Tibial artery (tissue), 4 donors: ENCODE measurements around the gene CAPN2.

ENCODE experiments used
- DNase-seq, 2 donors: peaks; one replicate each; pipeline ENCODE4 v3.0.0-alpha.2; 2019
- H3K27ac ChIP-seq, 2 donors: fragments of 200-600 bp; sonication (generic) in 1 of 2; 1 replicate in 1 of 2; 2 replicates in 1 of 2; pipeline ENCODE4 v1.5.1; 2018 to 2019; ENCODE audit warnings: mild to moderate bottlenecking in 1 of 2
- H3K27me3 ChIP-seq, 2 donors: fragments of 200-600 bp; sonication (generic) in 1 of 2; one replicate each; pipeline versions ENCODE4 v1.5.1 to v1.6.0; 2016 to 2019
- H3K36me3 ChIP-seq, 3 donors: fragments of 200-600 bp; sonication (generic) in 2 of 3; one replicate each; pipeline ENCODE4 v1.5.1; 2016 to 2019; ENCODE audit warnings: mild to moderate bottlenecking in 2 of 3
- H3K4me1 ChIP-seq, 4 donors: fragments of 200-600 bp; sonication (generic) in 2 of 4; 1 replicate in 3 of 4; 2 replicates in 1 of 4; pipeline ENCODE4 v1.5.1; 2016 to 2019
- H3K4me3 ChIP-seq, 2 donors: fragments of 200-600 bp; sonication (generic) in 1 of 2; 1 replicate in 1 of 2; 2 replicates in 1 of 2; pipeline ENCODE4 v1.5.1; 2018 to 2019; ENCODE audit warnings: mild to moderate bottlenecking in 2 of 2
- H3K9me3 ChIP-seq, 3 donors: fragments of 200-600 bp; sonication (generic) in 1 of 3; one replicate each; pipeline ENCODE4 v1.5.1; 2016 to 2019
- CTCF ChIP-seq, 2 experiments: fragments of 200-600 bp in 1 of 2; fragments of 450-650 bp in 1 of 2; IDR thresholded peaks; one replicate each; pipeline ENCODE4 v1.5.1; 2017 to 2019; ENCODE audit warnings: antibody characterized with exemption in 2 of 2, mild to moderate bottlenecking in 1 of 2, moderate library complexity in 1 of 2
- intact Hi-C: fragments of 100-400 bp; cut with DNase I; formaldehyde crosslinking; loops from one replicate; pipeline ENCODE4 v1.15.0; 2023; ENCODE audit warnings: low total_unique reads

Gene CAPN2

GRCh38 chr1:223772771-223773160 is 60.4 kb downstream of the CAPN2 start:
- intact Hi-C loops, result no loop called here
- Histone ChIP-seq H3K4me1 (peaks cover 0 to 52% (median 14%) of the 10 kb centered on the region in 4 donors), H3K27ac (peak overlapping the region; percentile 59 to 65), H3K9me3 (no peaks in the 10 kb centered on the region), H3K27me3 (no peaks in the 10 kb centered on the region), H3K4me3 (no peak overlapping the region), H3K36me3 (peaks cover 50 to 89% (median 59%) of the 10 kb centered on the region in 3 donors)
- no peak for DNase-seq
- TF ChIP-seq CTCF (IDR thresholded peaks at IDR 0.05), result no peak

GRCh38 chr1:223774134-223774814 is 61.9 kb downstream of the CAPN2 start:
- Histone ChIP-seq H3K27me3 (no peaks in the 10 kb centered on the region), H3K9me3 (no peaks in the 10 kb centered on the region), H3K27ac (peak overlapping the region in 1 of 2 donors; percentile 65), H3K4me1 (peaks cover 0 to 52% (median 14%) of the 10 kb centered on the region in 4 donors), H3K4me3 (no peak overlapping the region), H3K36me3 (peaks cover 57 to 97% (median 65%) of the 10 kb centered on the region in 3 donors)
- DNase-seq, result no peak
- TF ChIP-seq CTCF (IDR thresholded peaks at IDR 0.05), result no peak
- intact Hi-C loops, result no loop called here

GRCh38 chr1:223775054-223775453 is 62.7 kb downstream of the CAPN2 start:
- intact Hi-C loops, result no loop called here
- Histone ChIP-seq H3K27me3 (no peaks in the 10 kb centered on the region), H3K4me3 (no peak overlapping the region), H3K4me1 (peaks cover 0 to 52% (median 14%) of the 10 kb centered on the region in 4 donors), H3K9me3 (no peaks in the 10 kb centered on the region), H3K36me3 (peaks cover 57 to 97% (median 65%) of the 10 kb centered on the region in 3 donors), H3K27ac (peak overlapping the region in 1 of 2 donors; percentile 65)
- DNase-seq, result no peak
- no peak for TF ChIP-seq CTCF (IDR thresholded peaks at IDR 0.05)

- Histone ChIP-seq H3K9me3 (no peaks in the 10 kb centered on the region), H3K36me3 (peaks cover 60 to 97% (median 65%) of the 10 kb centered on the region in 3 donors), H3K27ac (peak overlapping the region in 1 of 2 donors; percentile 65), H3K4me1 (peaks cover 0 to 51% (median 13%) of the 10 kb centered on the region in 4 donors), H3K27me3 (no peaks in the 10 kb centered on the region), H3K4me3 (no peak overlapping the region)
- intact Hi-C loops, result no loop called here
- DNase-seq, result no peak
- TF ChIP-seq CTCF (IDR thresholded peaks at IDR 0.05), result no peak
Observed at GRCh38 chr1:223775711-223776074, 63.4 kb downstream of the CAPN2 start.

- peaks cover 54 to 93% (median 60%) of the 10 kb centered on the region in 3 donors for H3K36me3 ChIP-seq
- H3K4me3 ChIP-seq, result no peak overlapping the region
- peaks cover 0 to 45% (median 9%) of the 10 kb centered on the region in 4 donors for H3K4me1 ChIP-seq
- peak overlapping the region; percentile 11 to 65 for H3K27ac ChIP-seq
- no peaks in the 10 kb centered on the region for H3K9me3 ChIP-seq
- TF ChIP-seq CTCF (IDR thresholded peaks at IDR 0.05), result no peak
- H3K27me3 ChIP-seq, result no peaks in the 10 kb centered on the region
- intact Hi-C loops, result no loop called here
- DNase-seq, result no peak
Observed at GRCh38 chr1:223776075-223776814, 63.9 kb downstream of the CAPN2 start.
